Measurements from ENCODE around the gene LRMDA.
A peak's percentile ranks its signal among the peaks of the same experiment; 100 is the strongest.

The LRMDA gene

DNA sequence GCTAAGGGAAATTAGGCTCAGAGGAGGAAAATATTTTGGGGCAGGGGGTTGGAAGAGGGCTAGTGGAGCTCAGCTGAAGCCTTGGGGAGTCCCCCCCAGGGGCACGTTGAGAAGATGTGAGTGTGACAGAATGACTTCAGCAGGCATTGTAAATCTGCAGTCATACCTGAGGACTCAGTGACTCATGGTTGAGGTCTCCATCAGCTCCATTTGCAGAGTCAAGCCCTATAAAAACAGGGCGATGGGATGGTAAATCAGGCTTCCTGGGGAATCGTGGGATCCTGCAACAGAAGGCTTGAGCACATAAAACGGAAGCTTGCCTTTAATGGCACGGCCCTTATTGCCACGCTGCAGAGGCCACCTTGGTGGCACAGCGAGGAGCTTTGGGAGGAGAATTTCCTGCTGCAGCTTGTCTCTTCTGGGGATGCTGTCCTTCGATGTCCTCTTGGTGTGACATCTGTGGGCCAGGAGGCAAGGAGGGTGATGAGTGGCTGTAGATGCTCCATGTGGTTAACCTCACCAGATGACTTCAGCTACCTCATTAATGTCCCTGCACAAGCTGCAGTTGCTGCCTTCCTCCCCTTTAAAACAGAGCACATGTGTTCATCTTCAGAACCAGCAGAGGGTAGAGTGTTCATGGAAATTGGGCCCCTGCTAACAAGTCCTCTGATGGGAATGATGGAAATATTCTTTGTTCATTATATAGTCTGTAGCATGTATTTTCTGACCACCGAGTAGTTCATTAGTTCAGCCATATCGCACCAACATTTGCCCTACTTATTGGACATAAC is 285.9 kb downstream of the LRMDA start:
- H3K9me2 ChIP-seq (replicated peaks; ENCODE audit: low read depth, low read length), result no peaks in the 10 kb centered on the region
- no peaks in the 10 kb centered on the region for H3K27me3 ChIP-seq (ENCODE audit: insufficient read depth, low read length, poor library complexity, severe bottlenecking)
- TF ChIP-seq CTCF (conservative IDR thresholded peaks at IDR 0.05; ENCODE audit: low read length) (peak; percentile 71), EZH2phosphoT487 (IDR thresholded peaks at IDR 0.05; ENCODE audit: borderline replicate concordance) (no peak)
- H3K4me1 ChIP-seq (ENCODE audit: insufficient read depth, low read length, poor library complexity, severe bottlenecking), result peaks cover 33% of the 10 kb centered on the region
- H2AFZ ChIP-seq (ENCODE audit: low read length), result peak overlapping the region; percentile 4; the same call in 1 of the 2 replicates
- H4K20me1 ChIP-seq (ENCODE audit: insufficient read depth, low read length, poor library complexity, severe bottlenecking), result no peaks in the 10 kb centered on the region
- H3F3A ChIP-seq (ENCODE audit: low read depth), result no peaks in the 10 kb centered on the region
- peak overlapping the region; percentile 23 for H3K4me2 ChIP-seq (ENCODE audit: low read depth, low read length, poor library complexity, severe bottlenecking)
- H3K36me3 ChIP-seq (ENCODE audit: insufficient read depth, low read length), result no peaks in the 10 kb centered on the region
- H3K9me3 ChIP-seq (ENCODE audit: insufficient read depth, low read depth, low read length), result no peaks in the 10 kb centered on the region
- H3K9ac ChIP-seq (ENCODE audit: low read depth, low read length, poor library complexity, severe bottlenecking), result no peak overlapping the region
- no peaks in the 10 kb centered on the region for H3K79me2 ChIP-seq (ENCODE audit: insufficient read depth, low read length)
- no peak overlapping the region for H3K4me3 ChIP-seq (ENCODE audit: low read length, poor library complexity, severe bottlenecking)

DNA sequence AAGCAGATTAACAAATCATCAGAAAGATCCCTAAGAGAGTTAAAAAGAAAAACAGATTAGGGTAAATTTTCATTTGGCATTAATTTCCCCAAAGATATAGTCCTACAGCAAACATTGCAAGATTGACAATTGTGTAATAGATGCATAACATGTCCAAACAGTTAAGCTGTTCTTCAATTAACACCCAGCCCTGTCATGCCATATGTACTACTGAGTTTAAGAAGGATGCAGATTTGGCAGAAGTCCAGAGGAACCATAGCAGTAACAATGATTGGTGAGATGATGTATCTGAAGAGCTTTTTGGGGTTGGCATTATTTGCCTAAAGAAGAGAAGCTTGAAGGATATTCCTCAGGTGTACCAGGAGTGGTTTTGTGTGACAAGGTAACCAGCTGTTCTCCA is 287.6 kb downstream of the LRMDA start:
- TF ChIP-seq CTCF (conservative IDR thresholded peaks at IDR 0.05; ENCODE audit: low read length) (no peak), EZH2phosphoT487 (IDR thresholded peaks at IDR 0.05; ENCODE audit: borderline replicate concordance) (no peak)
- H4K20me1 ChIP-seq (ENCODE audit: insufficient read depth, low read length, poor library complexity, severe bottlenecking), result no peaks in the 10 kb centered on the region

DNA sequence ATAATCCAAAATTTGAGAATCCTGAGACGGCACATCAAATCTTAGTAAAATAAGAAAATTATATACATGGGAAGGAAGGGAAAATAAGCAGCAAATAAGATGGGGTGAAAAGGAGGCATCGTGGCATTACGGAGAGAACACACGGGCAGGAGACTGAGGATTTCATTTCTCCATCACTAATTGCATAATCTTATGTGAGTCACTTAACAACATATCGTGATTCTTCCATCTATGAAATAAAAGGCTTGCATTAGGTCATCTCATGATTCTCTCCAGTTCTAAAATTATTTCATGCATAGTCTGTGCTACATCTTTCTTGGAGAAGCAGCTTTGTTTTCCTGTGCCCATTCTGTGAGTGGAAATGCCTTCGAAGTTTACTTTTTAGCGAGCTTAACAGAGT is 288.7 kb downstream of the LRMDA start:
- Histone ChIP-seq H2AFZ (ENCODE audit: low read length) (no peak overlapping the region), H3K9me2 (replicated peaks; ENCODE audit: low read depth, low read length) (no peaks in the 10 kb centered on the region), H3K79me2 (ENCODE audit: insufficient read depth, low read length) (no peaks in the 10 kb centered on the region), H3F3A (ENCODE audit: low read depth) (0 out of 2 replicates have a peak, but pooled peaks cover 12% of the 10 kb centered on the region), H3K4me3 (ENCODE audit: low read length, poor library complexity, severe bottlenecking) (no peak overlapping the region), H3K9ac (ENCODE audit: low read depth, low read length, poor library complexity, severe bottlenecking) (no peak overlapping the region), H3K36me3 (ENCODE audit: insufficient read depth, low read length) (no peaks in the 10 kb centered on the region), H3K4me1 (ENCODE audit: insufficient read depth, low read length, poor library complexity, severe bottlenecking) (peaks cover 61% of the 10 kb centered on the region), H4K20me1 (ENCODE audit: insufficient read depth, low read length, poor library complexity, severe bottlenecking) (no peaks in the 10 kb centered on the region), H3K4me2 (ENCODE audit: low read depth, low read length, poor library complexity, severe bottlenecking) (no peak overlapping the region), H3K27me3 (ENCODE audit: insufficient read depth, low read length, poor library complexity, severe bottlenecking) (no peaks in the 10 kb centered on the region), H3K9me3 (ENCODE audit: insufficient read depth, low read depth, low read length) (no peaks in the 10 kb centered on the region)
- no peak for TF ChIP-seq EZH2phosphoT487 (IDR thresholded peaks at IDR 0.05; ENCODE audit: borderline replicate concordance)
- no peak for TF ChIP-seq CTCF (conservative IDR thresholded peaks at IDR 0.05; ENCODE audit: low read length)

More for the DNA sequence above, 287.6 kb downstream of the LRMDA start:
- no peaks in the 10 kb centered on the region for H3K36me3 ChIP-seq (ENCODE audit: insufficient read depth, low read length)
- H3K4me1 ChIP-seq (ENCODE audit: insufficient read depth, low read length, poor library complexity, severe bottlenecking), result peaks cover 49% of the 10 kb centered on the region
- H3K9me2 ChIP-seq (replicated peaks; ENCODE audit: low read depth, low read length), result no peaks in the 10 kb centered on the region
- no peaks in the 10 kb centered on the region for H3K79me2 ChIP-seq (ENCODE audit: insufficient read depth, low read length)
- H3K9me3 ChIP-seq (ENCODE audit: insufficient read depth, low read depth, low read length), result no peaks in the 10 kb centered on the region
- H3K9ac ChIP-seq (ENCODE audit: low read depth, low read length, poor library complexity, severe bottlenecking), result no peak overlapping the region
- 0 out of 2 replicates have a peak, but pooled peaks cover 6% of the 10 kb centered on the region for H3F3A ChIP-seq (ENCODE audit: low read depth)
- H3K4me2 ChIP-seq (ENCODE audit: low read depth, low read length, poor library complexity, severe bottlenecking), result no peak overlapping the region
- H2AFZ ChIP-seq (ENCODE audit: low read length), result no peak overlapping the region
- H3K4me3 ChIP-seq (ENCODE audit: low read length, poor library complexity, severe bottlenecking), result no peak overlapping the region
- no peaks in the 10 kb centered on the region for H3K27me3 ChIP-seq (ENCODE audit: insufficient read depth, low read length, poor library complexity, severe bottlenecking)

All from Loucy (cell line).